A172 (cell line): ENCODE data around the gene NAT9. TPM values are rescaled to one million over a fixed set of nuclear protein-coding genes. Genes with fewer than 3 reads are reported as not detected.

Experiments
- DNase-seq: peaks from one replicate; pipeline ENCODE4 v3.0.0-alpha.2; 2015; ENCODE audit warnings: low spot score
- total RNA-seq: library from RNA; depleted of rRNA; stranded (reverse); fragments of >200 nt; shearing (Covaris generic); gene quantifications from 2 replicates; pipeline ENCODE4 v1.2.3, GENCODE V29; 2014

The NAT9 gene
- total RNA-seq, 1 experiment from 2014 or later, result 22.8 TPM

GRCh38 chr17:74746376-74746775 lies 29.8 kb downstream of the NAT9 start:
- no peak for DNase-seq

GRCh38 chr17:74745548-74746177 lies 30.5 kb downstream of the NAT9 start:
- DNase-seq, result no peak

GRCh38 chr17:74744714-74745547 lies 31.2 kb downstream of the NAT9 start:
- peak; percentile 67 for DNase-seq

- no peak for DNase-seq
Measured at GRCh38 chr17:74744349-74744713, 31.8 kb downstream of the NAT9 start.

- DNase-seq, result no peak
Measured at GRCh38 chr17:74743755-74744154, 32.4 kb downstream of the NAT9 start.

GRCh38 chr17:74742978-74743545 lies 33.1 kb downstream of the NAT9 start:
- no peak for DNase-seq

- DNase-seq, result peak; percentile 38
Measured at GRCh38 chr17:74742153-74742515, 34.0 kb downstream of the NAT9 start.

- DNase-seq, result no peak
Measured at GRCh38 chr17:74740641-74741387, 35.3 kb downstream of the NAT9 start.

GRCh38 chr17:74740173-74740572 lies 36.0 kb downstream of the NAT9 start:
- DNase-seq, result no peak

GRCh38 chr17:74739227-74739831 lies 36.8 kb downstream of the NAT9 start:
- no peak for DNase-seq

GRCh38 chr17:74738051-74738996 lies 37.8 kb downstream of the NAT9 start:
- no peak for DNase-seq

- DNase-seq, result no peak
Measured at GRCh38 chr17:74737299-74738050, 38.7 kb downstream of the NAT9 start.

GRCh38 chr17:74736513-74737298 lies 39.4 kb downstream of the NAT9 start, which contains the start of gene RAB37:
Gene RAB37, plus strand, starts transcription at chr17:74737256. Its CDS starts 17 bp downstream, at chr17:74737273.
- DNase-seq, result no peak

GRCh38 chr17:74734256-74734655 lies 41.9 kb downstream of the NAT9 start:
- DNase-seq, result no peak

- DNase-seq, result no peak
Measured at GRCh38 chr17:74733365-74734122, 42.6 kb downstream of the NAT9 start.

- no peak for DNase-seq
Measured at GRCh38 chr17:74732042-74732867, 43.9 kb downstream of the NAT9 start.

- DNase-seq, result no peak
Measured at GRCh38 chr17:74731347-74731605, 44.9 kb downstream of the NAT9 start.
